Right ventricle myocardium inferior (tissue), 1 donor: ENCODE results near the gene CCNB2. TPM values are rescaled to one million over a fixed set of nuclear protein-coding genes. Genes with fewer than 3 reads are reported as not detected.
"Not testable (repeated sequence)": the region's sequence is repeated elsewhere in the genome, so short reads cannot be mapped to it uniquely, and the experiment has no call there.

Experiments
- ATAC-seq: fragments of 200-7000 bp; cut with Tn5 transposase; one replicate; pipeline ENCODE4 v1.9.1; 2020; ENCODE audit warnings: mild to moderate bottlenecking, moderate library complexity
- DNase-seq: peaks from one replicate; pipeline ENCODE4 v3.0.0; 2021; ENCODE audit errors: missing footprints
- intact Hi-C: fragments of 100-400 bp; cut with DNase I; formaldehyde crosslinking; loops from one replicate; pipeline ENCODE4 v1.11.0; 2022
- total RNA-seq: library from RNA; stranded (reverse); fragmentation: NEBNext Ultra II Directional; extraction: Animal tissue kit (Norgen Biotek cat#: 25700); gene quantifications from one replicate; pipeline ENCODE4 v1.2.1, GENCODE V29; 2021
- donor health status: DM: no; HTN: yes; CAD: no; lungs with severe emphysema.

Gene CCNB2
- total RNA-seq, 1 donor from 2014 or later = 0.54 TPM

- no peak for DNase-seq
- no peak for ATAC-seq
- intact Hi-C loops = no loop called here
Observed at GRCh38 chr15:59131456-59131855, 26.5 kb downstream of the CCNB2 start.

DNA sequence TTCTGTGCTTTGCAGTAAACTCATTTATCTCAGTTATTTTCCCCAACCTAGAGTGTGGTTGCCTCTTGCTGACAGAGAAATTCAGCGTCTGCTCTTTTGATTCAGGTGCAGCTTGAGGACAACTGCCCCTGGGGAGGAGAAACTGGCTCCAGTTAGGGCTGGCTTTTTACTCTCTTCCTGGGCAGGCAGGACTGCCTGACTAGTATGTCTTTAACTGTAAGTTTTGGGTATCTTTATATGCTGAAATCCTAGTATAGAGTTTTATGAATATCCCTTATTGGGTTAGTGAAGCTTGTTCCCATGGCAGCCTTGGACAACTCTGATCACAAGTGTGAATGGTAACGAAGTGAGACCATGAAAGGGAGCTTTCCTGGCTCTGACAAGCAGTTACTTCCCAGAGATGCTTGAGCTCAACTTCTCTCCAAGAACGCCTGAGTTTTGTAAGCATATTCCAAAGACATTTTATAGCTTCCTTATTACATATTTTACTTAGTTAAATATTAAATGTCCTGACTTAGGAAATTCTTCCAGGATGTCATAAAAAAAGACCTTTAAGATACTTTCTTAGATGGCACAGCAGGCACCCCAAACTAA lies 27.1 kb downstream of the CCNB2 start:
- intact Hi-C loops = no loop called here
- DNase-seq (no peak), ATAC-seq (no peak)

DNA sequence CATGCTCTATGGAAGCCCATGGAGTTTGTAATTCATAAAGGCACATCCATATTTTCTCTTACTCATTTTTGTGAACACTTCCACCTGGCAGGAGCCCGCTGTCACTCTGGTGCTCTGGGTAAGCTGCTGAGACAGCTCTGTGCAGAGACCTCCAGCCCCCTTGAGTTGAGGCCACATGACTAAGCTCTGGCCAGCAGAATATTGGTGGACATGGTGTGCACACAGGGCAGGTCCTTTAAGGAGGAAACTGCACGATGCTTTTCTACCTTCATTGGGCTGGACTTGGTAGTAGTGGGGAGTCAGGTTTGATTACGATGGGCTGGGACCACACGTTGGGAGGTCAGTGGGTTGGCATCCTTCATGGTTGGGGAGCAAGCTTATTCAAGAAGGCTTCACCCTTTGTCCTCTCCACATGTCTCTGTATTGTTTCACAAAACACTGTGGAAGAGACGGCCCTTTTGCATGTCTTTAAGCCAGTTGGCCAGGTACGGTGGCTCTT lies 29.0 kb downstream of the CCNB2 start:
- DNase-seq (no peak), ATAC-seq (no peak)
- intact Hi-C loops = no loop called here

DNA sequence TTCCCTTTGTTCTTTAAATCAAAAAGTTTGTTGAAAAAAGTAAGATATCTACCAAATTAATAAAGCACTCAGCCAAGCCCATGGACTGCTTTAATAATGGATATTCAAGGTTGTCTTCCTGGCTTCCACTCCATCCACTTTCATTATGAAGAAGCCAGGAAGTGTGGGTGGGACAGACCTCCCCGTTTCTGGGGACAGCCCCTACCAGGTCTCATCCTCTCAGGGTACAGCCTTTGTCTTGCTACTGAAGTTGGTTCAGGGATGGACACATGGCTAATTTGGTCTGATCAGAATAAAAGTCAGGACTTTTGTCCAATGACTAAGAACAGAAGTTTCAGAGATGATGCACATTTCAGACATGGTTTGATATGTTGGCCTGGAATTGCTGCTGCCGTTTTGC lies 32.6 kb downstream of the CCNB2 start:
- intact Hi-C loops = no loop called here
- DNase-seq (no peak), ATAC-seq (no peak)

GRCh38 chr15:59138243-59138642 lies 33.3 kb downstream of the CCNB2 start:
- ATAC-seq (peak; percentile 62), DNase-seq (no peak)
- intact Hi-C loops = no loop called here

- intact Hi-C loops = no loop called here
- no peak for ATAC-seq
- no peak for DNase-seq
Observed at GRCh38 chr15:59140422-59141226, 35.7 kb downstream of the CCNB2 start.

DNA sequence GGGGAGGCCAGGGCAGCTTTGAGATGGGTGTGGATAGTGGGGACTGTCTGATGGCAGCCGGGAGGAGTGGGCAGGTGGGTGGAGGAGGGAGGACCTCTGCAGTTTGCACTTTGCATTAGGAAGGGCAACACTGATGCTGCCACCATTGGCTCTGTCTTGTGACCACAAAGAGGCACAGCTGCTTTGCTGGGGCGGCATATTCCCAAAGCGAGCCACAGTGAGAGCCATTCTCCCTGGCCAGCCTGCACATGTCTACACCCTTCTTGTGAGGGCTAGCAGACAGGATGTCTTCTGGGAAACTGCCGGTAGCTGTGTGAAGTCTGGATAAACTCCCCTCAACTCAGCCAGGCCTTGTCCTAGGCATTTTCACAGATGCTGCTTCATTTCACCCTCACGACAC lies 38.3 kb downstream of the CCNB2 start:
- DNase-seq (no peak), ATAC-seq (no peak)
- intact Hi-C loops = no loop called here

GRCh38 chr15:59144594-59144993 lies 39.6 kb downstream of the CCNB2 start:
- intact Hi-C loops, ATAC-seq, DNase-seq: not testable (repeated sequence)

GRCh38 chr15:59147666-59148065 lies 42.7 kb downstream of the CCNB2 start:
- intact Hi-C loops = no loop called here
- ATAC-seq (no peak), DNase-seq (no peak)

DNA sequence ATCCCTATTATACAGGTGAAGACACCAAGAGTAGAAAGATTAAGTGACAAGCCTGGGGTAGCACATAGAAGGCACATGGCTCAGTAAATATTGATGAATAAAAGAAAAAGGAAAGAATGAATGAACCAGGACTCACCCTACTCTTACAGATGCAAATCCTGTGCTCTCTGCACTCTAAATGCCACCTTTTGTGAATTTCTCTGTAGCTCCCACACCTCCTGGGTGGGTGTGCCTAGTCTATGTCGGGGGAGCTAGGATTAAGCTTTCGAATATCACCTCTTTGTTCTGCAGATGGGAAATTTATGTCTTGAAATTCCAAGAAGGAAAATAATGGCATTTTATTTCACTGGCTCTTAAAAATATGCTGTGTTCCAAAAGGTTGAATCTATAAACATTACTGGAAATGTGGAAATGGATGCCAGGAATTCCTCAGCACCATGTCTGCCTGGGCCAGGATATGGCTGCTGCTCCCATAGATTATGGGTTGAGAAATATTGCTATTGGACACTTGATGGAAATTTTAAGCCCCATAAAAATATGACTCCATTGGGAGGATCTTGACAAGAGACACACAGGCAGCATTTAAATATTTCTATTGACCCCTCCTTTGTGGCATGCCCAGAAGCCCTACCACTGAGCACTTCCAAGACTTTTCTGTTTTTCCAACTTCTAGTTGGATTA lies 43.3 kb downstream of the CCNB2 start:
- no peak for DNase-seq
- intact Hi-C loops = no loop called here
- ATAC-seq = no peak

GRCh38 chr15:59150185-59150584 lies 45.2 kb downstream of the CCNB2 start:
- intact Hi-C loops = no loop called here
- ATAC-seq (no peak), DNase-seq (no peak)

- DNase-seq = no peak
- intact Hi-C loops = no loop called here
- no peak for ATAC-seq
Observed at GRCh38 chr15:59152694-59153450, 47.9 kb downstream of the CCNB2 start.

GRCh38 chr15:59153466-59153865 lies 48.5 kb downstream of the CCNB2 start:
- intact Hi-C loops = no loop called here
- DNase-seq (no peak), ATAC-seq (no peak)

GRCh38 chr15:59154243-59154642 lies 49.3 kb downstream of the CCNB2 start:
- intact Hi-C loops = no loop called here
- DNase-seq (no peak), ATAC-seq (no peak)

DNA sequence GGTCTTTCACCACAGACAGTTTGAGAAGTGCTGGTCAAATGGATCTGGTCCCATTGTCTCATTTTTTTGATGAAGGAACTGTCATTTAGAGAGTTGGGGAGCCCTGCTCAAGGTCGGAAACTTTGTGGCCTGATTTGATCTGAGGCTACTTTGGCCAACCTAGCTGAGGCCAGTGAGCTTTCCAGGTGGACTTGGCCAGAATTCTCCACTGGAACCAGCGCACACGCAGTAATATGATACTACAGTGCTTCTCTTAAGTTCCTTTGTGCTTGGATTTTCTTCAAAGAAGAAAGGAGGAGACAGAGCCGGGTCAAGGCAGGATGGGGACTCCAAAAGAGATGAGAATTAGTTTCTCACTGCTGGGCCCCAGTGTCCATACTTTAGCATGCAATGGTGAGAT lies 50.5 kb downstream of the CCNB2 start:
- ATAC-seq (no peak), DNase-seq (no peak)
- intact Hi-C loops = no loop called here

DNA sequence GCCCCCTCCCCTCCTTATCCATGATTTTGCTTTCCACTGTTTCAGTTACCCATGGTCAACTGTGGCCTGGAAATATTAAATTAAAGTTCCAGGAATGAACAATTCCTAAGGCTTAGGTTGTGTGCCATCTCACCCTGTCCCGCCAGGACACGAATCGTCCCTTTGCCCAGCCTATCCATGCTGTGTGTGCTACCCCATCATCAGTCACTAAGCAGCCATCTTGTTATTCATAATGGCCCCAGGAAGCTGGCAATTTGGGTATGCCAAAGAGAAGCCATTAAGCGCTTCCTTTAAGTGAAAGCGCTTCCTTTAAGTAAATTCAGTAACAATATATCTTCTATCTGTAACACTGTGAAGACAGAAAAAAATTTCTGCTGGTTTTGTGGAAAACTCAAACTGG lies 52.5 kb downstream of the CCNB2 start:
- intact Hi-C loops = no loop called here
- DNase-seq (no peak), ATAC-seq (no peak)

GRCh38 chr15:59157840-59158700 lies 53.1 kb downstream of the CCNB2 start:
- DNase-seq (no peak), ATAC-seq (no peak)
- intact Hi-C loops = no loop called here

DNA sequence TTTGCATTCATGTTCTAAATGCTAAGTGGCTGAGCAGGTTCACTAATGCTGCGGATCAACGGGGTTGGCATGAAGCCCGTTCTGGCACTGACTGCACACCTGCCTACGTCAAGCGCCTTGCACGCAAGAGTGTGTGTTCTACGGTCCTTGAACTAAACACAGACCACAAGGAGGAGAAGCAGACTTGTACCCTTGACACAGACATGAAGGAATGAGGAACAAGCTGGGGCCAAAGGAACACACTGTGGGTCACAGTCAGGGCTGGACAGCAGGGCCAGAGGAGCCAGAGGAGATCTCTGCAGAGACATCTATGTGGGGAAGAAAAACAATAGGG lies 53.7 kb downstream of the CCNB2 start:
- no peak for ATAC-seq
- DNase-seq = no peak
- intact Hi-C loops = no loop called here

DNA sequence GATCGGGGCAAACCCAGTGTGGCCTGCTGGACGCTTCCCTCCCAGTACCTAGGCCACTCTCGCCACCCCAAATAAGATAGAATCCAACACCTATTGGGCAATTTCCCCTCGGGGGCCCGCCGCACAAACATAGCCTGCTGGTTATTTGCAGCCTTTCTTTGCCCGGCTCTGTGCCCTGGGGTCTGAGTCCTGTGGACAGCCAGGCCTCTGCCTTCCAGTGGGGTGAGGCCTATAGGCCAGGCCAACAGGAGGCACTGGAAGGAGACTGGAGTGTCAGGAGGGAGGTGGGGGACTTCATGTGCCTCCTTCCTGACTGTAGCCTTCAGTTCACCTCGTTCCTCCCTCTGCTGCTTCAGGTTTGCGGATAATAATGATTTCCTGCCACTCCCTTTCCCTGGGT lies 54.3 kb downstream of the CCNB2 start:
- intact Hi-C loops = no loop called here
- ATAC-seq (no peak), DNase-seq (no peak)
